Activated CD4-positive, alpha-beta T cell treated with anti-CD3 and anti-CD28 coated beads, Interleukin-10, Interleukin-2, amounts not matched to agents 100 ng/mL and 50 ng/mL, durations not matched to agents 16 hours and 8 hours (primary cell): ENCODE measurements around the gene NTN1.
"Not testable (repeated sequence)": the region's sequence is repeated elsewhere in the genome, so short reads cannot be mapped to it uniquely, and the experiment has no call there.

Experiments used
- DNase-seq: peaks from one replicate; pipeline ENCODE4 v3.0.0-alpha.2; 2020

Gene NTN1

GRCh38 chr17:9090641-9091096 lies 69.4 kb downstream of the NTN1 start:
- no peak for DNase-seq

GRCh38 chr17:9094193-9094592 lies 72.9 kb downstream of the NTN1 start:
- DNase-seq, result no peak

GRCh38 chr17:9095390-9095789 lies 74.1 kb downstream of the NTN1 start:
- no peak for DNase-seq

GRCh38 chr17:9098242-9098825 lies 77.0 kb downstream of the NTN1 start:
- no peak for DNase-seq

GRCh38 chr17:9101356-9101755 lies 80.0 kb downstream of the NTN1 start:
- DNase-seq, result no peak

- DNase-seq, result not testable (repeated sequence)
Measured at GRCh38 chr17:9103193-9103592, 81.9 kb downstream of the NTN1 start.

GRCh38 chr17:9104370-9105041 lies 83.2 kb downstream of the NTN1 start:
- DNase-seq, result no peak

GRCh38 chr17:9105068-9105868 lies 84.0 kb downstream of the NTN1 start:
- DNase-seq, result no peak

- not testable (repeated sequence) for DNase-seq
Measured at GRCh38 chr17:9106278-9106677, 85.0 kb downstream of the NTN1 start.

- DNase-seq, result no peak
Measured at GRCh38 chr17:9107527-9107926, 86.2 kb downstream of the NTN1 start.

GRCh38 chr17:9108146-9108545 lies 86.8 kb downstream of the NTN1 start:
- no peak for DNase-seq

GRCh38 chr17:9109933-9110332 lies 88.6 kb downstream of the NTN1 start:
- DNase-seq, result no peak

GRCh38 chr17:9110501-9110900 lies 89.2 kb downstream of the NTN1 start:
- DNase-seq, result no peak

GRCh38 chr17:9115214-9116191 lies 94.2 kb downstream of the NTN1 start:
- peak; percentile 60 for DNase-seq

GRCh38 chr17:9116311-9116835 lies 95.1 kb downstream of the NTN1 start:
- DNase-seq, result no peak

- no peak for DNase-seq
Measured at GRCh38 chr17:9116861-9117568, 95.7 kb downstream of the NTN1 start.

- no peak for DNase-seq
Measured at GRCh38 chr17:9120471-9120870, 99.2 kb downstream of the NTN1 start.

- DNase-seq, result no peak
Measured at GRCh38 chr17:9121186-9121820, 100.0 kb downstream of the NTN1 start.

GRCh38 chr17:9123594-9124553 lies 102.6 kb downstream of the NTN1 start:
- peak; percentile 34 for DNase-seq

- no peak for DNase-seq
Measured at GRCh38 chr17:9124554-9124935, 103.2 kb downstream of the NTN1 start.
